Neuronal stem cell (in vitro differentiated cells): Measurements from ENCODE around the gene KIF15.

Experiments used
- DNase-seq: peaks from one replicate; pipeline ENCODE4 v3.0.0-alpha.2; 2013; ENCODE audit warnings: low spot score
- H2AFZ ChIP-seq: one replicate; pipeline ENCODE4 v1.6.1; 2013; ENCODE audit warnings: mild to moderate bottlenecking, low read length, inconsistent platforms
- H2AK5ac ChIP-seq: 2 replicates; pipeline ENCODE4 v1.6.1; 2013; ENCODE audit warnings: low read depth, mild to moderate bottlenecking, inconsistent platforms, low read length, moderate library complexity, mixed read lengths
- H2BK120ac ChIP-seq: 2 replicates; pipeline ENCODE4 v1.6.1; 2013; ENCODE audit warnings: low read depth, mild to moderate bottlenecking, inconsistent platforms, low read length, moderate library complexity, mixed read lengths
- H2BK12ac ChIP-seq: one replicate; pipeline ENCODE4 v1.6.1; 2013; ENCODE audit warnings: low read length, inconsistent platforms
- H2BK15ac ChIP-seq: 2 replicates; pipeline ENCODE4 v1.6.1; 2013; ENCODE audit warnings: mild to moderate bottlenecking, low read length, inconsistent platforms, mixed read lengths
- H2BK5ac ChIP-seq: one replicate; pipeline ENCODE4 v1.6.1; 2013; ENCODE audit warnings: inconsistent platforms, mild to moderate bottlenecking, low read length, moderate library complexity
- H3K14ac ChIP-seq: one replicate; pipeline ENCODE4 v1.6.1; 2013; ENCODE audit warnings: low read length, inconsistent platforms
- H3K18ac ChIP-seq: 2 replicates; pipeline ENCODE4 v1.6.1; 2013; ENCODE audit warnings: low read length, inconsistent platforms
- H3K23ac ChIP-seq: 2 replicates; pipeline ENCODE4 v1.6.1; 2013; ENCODE audit warnings: low read depth, mild to moderate bottlenecking, mixed read lengths, low read length, inconsistent platforms; ENCODE audit not compliant: poor library complexity
- H3K27ac ChIP-seq: replicated peaks from 3 replicates; pipeline ENCODE4 v1.5.1; 2013; ENCODE audit warnings: low read length, inconsistent platforms
- H3K27me3 ChIP-seq, 3 experiments: 2 replicates each; pipeline ENCODE4 v1.6.1; 2013; ENCODE audit warnings: low read length in 3 of 3, mild to moderate bottlenecking in 2 of 3, inconsistent platforms in 1 of 3, low read depth in 1 of 3, mixed read lengths in 1 of 3, moderate library complexity in 1 of 3; ENCODE audit not compliant: control insufficient read depth in 3 of 3, insufficient read depth in 3 of 3
- H3K36me3 ChIP-seq, 2 donors: replicated peaks in 1 of 2; 2 replicates each; pipeline ENCODE4 v1.6.1; 2013; ENCODE audit warnings: low read length in 2 of 2; ENCODE audit not compliant: control insufficient read depth in 2 of 2, insufficient read depth in 2 of 2
- H3K4ac ChIP-seq: 2 replicates; pipeline ENCODE4 v1.6.1; 2013; ENCODE audit warnings: inconsistent platforms, mild to moderate bottlenecking, low read length, moderate library complexity
- H3K4me1 ChIP-seq, 2 donors: 1 replicate in 1 of 2; 2 replicates in 1 of 2; pipeline ENCODE4 v1.6.1; 2013; ENCODE audit warnings: low read length in 2 of 2, low read depth in 1 of 2; ENCODE audit not compliant: control insufficient read depth in 2 of 2, insufficient read depth in 1 of 2
- H3K4me2 ChIP-seq: one replicate; pipeline ENCODE4 v1.6.1; 2013; ENCODE audit warnings: mild to moderate bottlenecking, low read length, inconsistent platforms; ENCODE audit not compliant: insufficient read depth, poor library complexity, severe bottlenecking
- H3K4me3 ChIP-seq, 2 donors: 2 replicates each; pipeline ENCODE4 v1.5.1; 2013; ENCODE audit warnings: low read length in 2 of 2, mild to moderate bottlenecking in 2 of 2, inconsistent platforms in 1 of 2, moderate library complexity in 1 of 2
- H3K79me1 ChIP-seq: one replicate; pipeline ENCODE4 v1.6.1; 2013; ENCODE audit warnings: low read depth, mild to moderate bottlenecking, inconsistent platforms, low read length, moderate library complexity
- H3K9ac ChIP-seq: one replicate; pipeline ENCODE4 v1.6.1; 2013; ENCODE audit warnings: mild to moderate bottlenecking, low read depth, low read length, inconsistent platforms; ENCODE audit not compliant: poor library complexity
- H3K9me3 ChIP-seq, 2 donors: replicated peaks in 1 of 2; 2 replicates each; pipeline versions ENCODE3 to v1.6.1; 2013; ENCODE audit warnings: low read length in 2 of 2, mild to moderate bottlenecking in 2 of 2, inconsistent platforms in 1 of 2, low read depth in 1 of 2, mixed read lengths in 1 of 2, moderate library complexity in 1 of 2; ENCODE audit not compliant: control insufficient read depth in 2 of 2, insufficient read depth in 1 of 2
- H4K8ac ChIP-seq: one replicate; pipeline ENCODE4 v1.6.1; 2013; ENCODE audit warnings: low read depth, mild to moderate bottlenecking, inconsistent platforms, low read length, moderate library complexity
- H4K91ac ChIP-seq: one replicate; pipeline ENCODE4 v1.6.1; 2013; ENCODE audit warnings: low read length, low read depth, mild to moderate bottlenecking, inconsistent platforms; ENCODE audit not compliant: poor library complexity
- WGBS, 2 donors: extraction: QIAGEN DNeasy Blood & Tissue Kit; methylation state at CpG; one replicate each; pipeline ENCODE4 v1.1.7; 2013; ENCODE audit warnings: missing lambda C conversion rate in 2 of 2, mixed read lengths in 1 of 2; ENCODE audit not compliant: insufficient read length in 2 of 2, insufficient replicate concordance in 1 of 2; ENCODE audit errors: extremely low coverage in 2 of 2; 5-methylcytosine and 5-hydroxymethylcytosine counted together

KIF15 gene

GRCh38 chr3:44722103-44722401, 39.5 kb upstream of the KIF15 start:
- no peak overlapping the region for H2AK5ac ChIP-seq
- DNase-seq = no peak
- no peak overlapping the region for H2AFZ ChIP-seq
- H3K18ac ChIP-seq = no peak overlapping the region
- H2BK120ac ChIP-seq = no peak overlapping the region
- H2BK12ac ChIP-seq = no peak overlapping the region
- no peak overlapping the region for H2BK15ac ChIP-seq
- H2BK5ac ChIP-seq = no peak overlapping the region
- H3K36me3 ChIP-seq = peaks cover 22 to 68% of the 10 kb centered on the region in 2 donors
- no peak overlapping the region for H3K14ac ChIP-seq
- no peak overlapping the region for H3K9ac ChIP-seq
- no peak overlapping the region for H3K4ac ChIP-seq
- no peaks in the 10 kb centered on the region for H3K27me3 ChIP-seq
- no peak overlapping the region for H3K4me3 ChIP-seq
- no peak overlapping the region for H3K4me2 ChIP-seq
- H3K27ac ChIP-seq = no peak overlapping the region
- no peak overlapping the region for H4K8ac ChIP-seq
- no CpG with 5 or more reads among the region's 1 CpG for WGBS, 2 donors
- H3K79me1 ChIP-seq = no peaks in the 10 kb centered on the region
- no peak overlapping the region for H4K91ac ChIP-seq
- no peak overlapping the region for H3K23ac ChIP-seq
- H3K9me3 ChIP-seq = peaks cover 41 to 94% of the 10 kb centered on the region in 2 donors
- no peaks in the 10 kb centered on the region for H3K4me1 ChIP-seq

- Histone ChIP-seq H3K9me3 (peaks cover 22 to 92% of the 10 kb centered on the region in 2 donors), H3K4ac (no peak within 1 kb of the TSS)
Observed at GRCh38 chr3:44729384-44729910, 32.1 kb upstream of the KIF15 start, which contains the start of gene ZNF501. Gene ZNF501 (plus strand): TSS chr3:44729635. CDS start chr3:44734422, 4,787 bp downstream.

GRCh38 chr3:44734646-44735168, 26.9 kb upstream of the KIF15 start:
- peaks cover 9 to 55% of the 10 kb centered on the region in 2 donors for H3K36me3 ChIP-seq
- H4K91ac ChIP-seq = no peak overlapping the region
- H3K79me1 ChIP-seq = no peaks in the 10 kb centered on the region
- no peak for DNase-seq
- H2BK5ac ChIP-seq = no peak overlapping the region
- no CpG with 5 or more reads among the region's 3 CpGs for WGBS, 2 donors
- no peaks in the 10 kb centered on the region for H3K4me1 ChIP-seq
- no peak overlapping the region for H2BK120ac ChIP-seq
- no peak overlapping the region for H2BK12ac ChIP-seq
- H2AK5ac ChIP-seq = no peak overlapping the region
- H3K18ac ChIP-seq = no peak overlapping the region
- H3K14ac ChIP-seq = no peak overlapping the region
- no peak overlapping the region for H2BK15ac ChIP-seq
- H3K9ac ChIP-seq = no peak overlapping the region
- H4K8ac ChIP-seq = no peak overlapping the region
- no peaks in the 10 kb centered on the region for H3K27me3 ChIP-seq
- no peak overlapping the region for H3K4me3 ChIP-seq
- peaks cover 22 to 80% of the 10 kb centered on the region in 2 donors for H3K9me3 ChIP-seq
- no peak overlapping the region for H3K23ac ChIP-seq
- H2AFZ ChIP-seq = no peak overlapping the region
- H3K4me2 ChIP-seq = no peak overlapping the region
- no peak overlapping the region for H3K27ac ChIP-seq
- no peak overlapping the region for H3K4ac ChIP-seq

More at GRCh38 chr3:44729384-44729910, 32.1 kb upstream of the KIF15 start, which contains the start of gene ZNF501:
- H3K23ac ChIP-seq = peak within 1 kb of the TSS; percentile 90
- H2BK5ac ChIP-seq = no peak within 1 kb of the TSS
- no peak within 1 kb of the TSS for H2BK12ac ChIP-seq
- H3K14ac ChIP-seq = no peak within 1 kb of the TSS
- peak within 1 kb of the TSS; percentile 56 for H3K4me2 ChIP-seq
- peaks cover 5 to 44% of the 10 kb centered on the region in 2 donors for H3K36me3 ChIP-seq
- H4K91ac ChIP-seq = no peak within 1 kb of the TSS
- peak; percentile 72 for DNase-seq
- no peak within 1 kb of the TSS for H3K27ac ChIP-seq
- no peak within 1 kb of the TSS for H4K8ac ChIP-seq
- no peaks in the 10 kb centered on the region for H3K4me1 ChIP-seq
- no CpG with 5 or more reads among the region's 46 CpGs for WGBS, 2 donors
- peaks cover 0 to 2% (median 0%) of the 10 kb centered on the region in 3 experiments for H3K27me3 ChIP-seq
- H2BK15ac ChIP-seq = no peak within 1 kb of the TSS
- peak within 1 kb of the TSS; percentile 93 for H2AFZ ChIP-seq
- peak within 1 kb of the TSS; percentile 68 to 89 for H3K4me3 ChIP-seq
- peak within 1 kb of the TSS; percentile 84 for H3K18ac ChIP-seq
- H3K79me1 ChIP-seq = no peaks in the 10 kb centered on the region
- no peak within 1 kb of the TSS for H2BK120ac ChIP-seq
- no peak within 1 kb of the TSS for H2AK5ac ChIP-seq
- H3K9ac ChIP-seq = peak within 1 kb of the TSS; percentile 83

GRCh38 chr3:44761101-44761423, 532 bp upstream of the KIF15 start:
- Histone ChIP-seq H3K18ac (no peak overlapping the region), H2AFZ (peak overlapping the region; percentile 93), H4K91ac (no peak overlapping the region), H2AK5ac (no peak overlapping the region), H3K4me2 (peak overlapping the region; percentile 72), H3K9ac (peak overlapping the region; percentile 37), H3K4ac (no peak overlapping the region), H2BK15ac (no peak overlapping the region), H3K4me1 (no peaks in the 10 kb centered on the region), H3K4me3 (peak overlapping the region; percentile 61 to 82), H2BK12ac (no peak overlapping the region), H3K9me3 (peaks cover 27 to 75% of the 10 kb centered on the region in 2 donors), H3K79me1 (peaks cover 8% of the 10 kb centered on the region), H3K27ac (no peak overlapping the region), H3K36me3 (peaks cover 20 to 65% of the 10 kb centered on the region in 2 donors), H3K23ac (no peak overlapping the region), H4K8ac (no peak overlapping the region), H2BK120ac (no peak overlapping the region), H2BK5ac (peak overlapping the region; percentile 91), H3K27me3 (no peaks in the 10 kb centered on the region), H3K14ac (no peak overlapping the region)
- no CpG with 5 or more reads among the region's 15 CpGs for WGBS, 2 donors
- DNase-seq = peak; percentile 4
